ENCODE results near the gene PLB1. TPM values are rescaled to one million over a fixed set of nuclear protein-coding genes. Genes with fewer than 3 reads are reported as not detected.

The PLB1 gene
- total RNA-seq, 1 experiment from 2014 or later = 0.40 TPM

GRCh38 chr2:28618221-28619141 is 122.6 kb downstream of the PLB1 start:
- TF ChIP-seq EZH2 (IDR thresholded peaks at IDR 0.05; ENCODE audit: low read length, unreplicated experiment) (no peak), EZH2phosphoT487 (IDR thresholded peaks at IDR 0.05; ENCODE audit: borderline replicate concordance, low read length) (no peak), CTCF (conservative IDR thresholded peaks at IDR 0.05; ENCODE audit: low read depth, low read length) (no peak)
- Histone ChIP-seq H3K9me2 (replicated peaks; ENCODE audit: low read length) (no peaks in the 10 kb centered on the region), H3K4me3 (ENCODE audit: low read length) (no peak overlapping the region), H3K4me2 (ENCODE audit: low read length) (peak overlapping the region; percentile 45), H3K27ac (ENCODE audit: low read length) (peak overlapping the region; percentile 60), H2AFZ (ENCODE audit: low read length) (no peak overlapping the region), H3K36me3 (ENCODE audit: low read depth, low read length) (no peaks in the 10 kb centered on the region), H3K9me3 (ENCODE audit: low read length) (no peaks in the 10 kb centered on the region), H3K9ac (ENCODE audit: low read length) (peak overlapping the region; percentile 43; the same call in 1 of the 2 replicates), H3F3A (ENCODE audit: low read length, unreplicated experiment) (no peaks in the 10 kb centered on the region), H4K20me1 (ENCODE audit: low read length) (no peaks in the 10 kb centered on the region), H3K79me2 (ENCODE audit: low read length) (no peaks in the 10 kb centered on the region), H3K27me3 (ENCODE audit: low read length) (no peaks in the 10 kb centered on the region), H3K4me1 (ENCODE audit: insufficient read depth, low read length) (peaks cover 66% of the 10 kb centered on the region)
- intact Hi-C loops (cut with micrococcal nuclease) = no loop called here
- BruUV-seq (replicated peaks) = no TSS peak
- ChIA-PET POLR2A (ENCODE audit: unreplicated experiment) (no interaction called here), CTCF (interaction anchor here (1.0 kb wide), 1 partner anchor 24 kb away, joined by 3 read pairs; no protein-coding TSS in a partner anchor)
- DNase-seq (peak; percentile 71), ATAC-seq (no peak)

- peak overlapping the region; percentile 43; the same call in 1 of the 2 replicates for H3K9ac ChIP-seq (ENCODE audit: low read length)
- DNase-seq = peak; percentile 49
- H3K9me3 ChIP-seq (ENCODE audit: low read length) = no peaks in the 10 kb centered on the region
- CTCF ChIA-PET = interaction anchor here (0.6 to 1.0 kb wide), 2 partner anchors 25 to 114 kb away, joined by 3 to 8 read pairs; no protein-coding TSS in a partner anchor
- ATAC-seq = no peak
- H2AFZ ChIP-seq (ENCODE audit: low read length) = no peak overlapping the region
- H3K4me1 ChIP-seq (ENCODE audit: insufficient read depth, low read length) = peaks cover 57% of the 10 kb centered on the region
- H3K4me2 ChIP-seq (ENCODE audit: low read length) = peak overlapping the region; percentile 45
- H3K27me3 ChIP-seq (ENCODE audit: low read length) = no peaks in the 10 kb centered on the region
- intact Hi-C loops (cut with micrococcal nuclease) = loop anchor here (2.0 kb wide), 1 partner anchor 29 kb away; no protein-coding TSS in a partner anchor
- no peaks in the 10 kb centered on the region for H3K36me3 ChIP-seq (ENCODE audit: low read depth, low read length)
- H3K4me3 ChIP-seq (ENCODE audit: low read length) = no peak overlapping the region
- H3K79me2 ChIP-seq (ENCODE audit: low read length) = no peaks in the 10 kb centered on the region
- H3K27ac ChIP-seq (ENCODE audit: low read length) = peak overlapping the region; percentile 87
- no peaks in the 10 kb centered on the region for H4K20me1 ChIP-seq (ENCODE audit: low read length)
- POLR2A ChIA-PET (ENCODE audit: unreplicated experiment) = no interaction called here
- H3K9me2 ChIP-seq (replicated peaks; ENCODE audit: low read length) = no peaks in the 10 kb centered on the region
- no TSS peak for BruUV-seq (replicated peaks)
- no peak for TF ChIP-seq EZH2 (IDR thresholded peaks at IDR 0.05; ENCODE audit: low read length, unreplicated experiment)
- TF ChIP-seq CTCF (conservative IDR thresholded peaks at IDR 0.05; ENCODE audit: low read depth, low read length) = no peak
- TF ChIP-seq EZH2phosphoT487 (IDR thresholded peaks at IDR 0.05; ENCODE audit: borderline replicate concordance, low read length) = no peak
- no peaks in the 10 kb centered on the region for H3F3A ChIP-seq (ENCODE audit: low read length, unreplicated experiment)
Observed at GRCh38 chr2:28619213-28620196, 123.6 kb downstream of the PLB1 start.
